ENCODE results near the gene MBD1.
"Not testable (repeated sequence)": the region's sequence is repeated elsewhere in the genome, so short reads cannot be mapped to it uniquely, and the experiment has no call there.

Gene MBD1

DNA sequence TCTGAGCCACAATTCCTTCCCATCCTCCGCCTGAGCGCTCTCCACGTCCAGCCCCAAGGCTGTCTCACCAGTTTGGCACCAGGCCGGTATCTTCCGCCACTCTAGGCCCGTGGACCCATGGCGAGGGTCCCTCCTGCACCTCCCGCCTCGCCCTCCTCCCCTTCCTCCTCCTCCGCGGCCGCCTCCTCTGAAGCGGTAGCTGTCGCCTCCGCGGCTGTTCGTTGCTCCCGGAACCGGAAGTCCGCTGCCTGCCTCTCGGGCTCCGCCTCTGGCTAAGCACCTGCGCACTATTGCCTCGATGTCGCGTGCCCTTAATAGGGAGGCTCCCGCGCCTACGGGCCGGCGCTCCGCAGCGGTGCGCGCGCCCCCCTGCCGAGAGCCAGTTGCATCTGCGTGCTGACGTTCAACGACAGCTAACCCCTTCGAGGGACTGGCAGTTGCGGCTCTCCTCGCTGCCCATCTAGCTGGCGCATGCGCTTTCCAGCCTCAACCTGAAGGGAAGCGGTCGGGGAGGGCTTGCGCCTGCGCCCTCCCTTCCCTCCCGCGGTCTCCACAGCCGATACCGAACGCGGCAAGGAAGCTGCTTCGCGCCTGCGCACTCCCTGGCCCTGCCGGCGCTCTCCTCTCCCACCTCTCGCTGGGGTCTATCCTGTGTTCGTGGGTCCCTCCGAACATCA lies at the start of gene MBD1:
Gene MBD1 (minus strand): TSS at position 229 of the 677 bp plus-strand sequence. CDS start 1,531 bp downstream, outside the sequence.
- DNase-seq: peak; percentile 93

- no peak for DNase-seq
Measured at GRCh38 chr18:50330176-50330575, 48.9 kb upstream of the MBD1 start.

DNA sequence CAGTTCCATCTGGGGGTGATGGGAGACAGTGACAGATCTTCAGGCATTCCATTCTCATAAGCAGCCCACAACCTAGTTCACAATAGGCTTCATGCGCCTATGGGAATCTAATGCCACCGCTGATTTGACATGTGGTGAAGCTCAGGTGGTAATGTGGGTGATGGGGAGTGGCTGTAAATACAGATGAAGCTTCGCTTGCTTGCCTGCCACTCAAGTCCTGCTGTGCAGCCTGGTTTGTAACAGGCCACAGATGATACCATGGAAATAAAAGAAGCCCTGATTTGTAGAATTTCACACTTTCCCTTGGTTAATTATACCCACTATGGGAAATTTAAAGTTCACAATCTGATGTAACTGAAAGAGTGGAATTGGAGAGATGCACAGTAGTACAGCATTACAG lies 46.7 kb upstream of the MBD1 start:
- DNase-seq: no peak

DNA sequence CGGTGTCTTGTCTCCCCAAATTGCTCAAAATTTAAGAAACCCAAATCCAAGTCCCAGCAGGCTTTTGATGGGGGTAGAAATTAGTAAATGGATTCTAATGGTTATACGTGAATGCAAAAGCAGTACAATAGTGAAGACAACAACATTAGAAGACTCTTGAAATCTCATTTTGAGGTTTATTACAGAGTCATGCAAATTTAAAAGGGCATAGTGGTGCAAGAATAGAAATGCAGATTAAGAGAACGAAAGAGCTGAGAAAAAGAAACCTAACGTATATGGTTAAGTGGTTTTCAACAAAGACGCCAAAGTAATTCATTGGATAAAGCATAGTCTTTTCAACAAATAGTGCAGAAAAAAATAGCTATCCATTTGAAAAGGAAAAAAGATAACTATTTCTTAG lies 39.4 kb upstream of the MBD1 start:
- no peak for DNase-seq

DNA sequence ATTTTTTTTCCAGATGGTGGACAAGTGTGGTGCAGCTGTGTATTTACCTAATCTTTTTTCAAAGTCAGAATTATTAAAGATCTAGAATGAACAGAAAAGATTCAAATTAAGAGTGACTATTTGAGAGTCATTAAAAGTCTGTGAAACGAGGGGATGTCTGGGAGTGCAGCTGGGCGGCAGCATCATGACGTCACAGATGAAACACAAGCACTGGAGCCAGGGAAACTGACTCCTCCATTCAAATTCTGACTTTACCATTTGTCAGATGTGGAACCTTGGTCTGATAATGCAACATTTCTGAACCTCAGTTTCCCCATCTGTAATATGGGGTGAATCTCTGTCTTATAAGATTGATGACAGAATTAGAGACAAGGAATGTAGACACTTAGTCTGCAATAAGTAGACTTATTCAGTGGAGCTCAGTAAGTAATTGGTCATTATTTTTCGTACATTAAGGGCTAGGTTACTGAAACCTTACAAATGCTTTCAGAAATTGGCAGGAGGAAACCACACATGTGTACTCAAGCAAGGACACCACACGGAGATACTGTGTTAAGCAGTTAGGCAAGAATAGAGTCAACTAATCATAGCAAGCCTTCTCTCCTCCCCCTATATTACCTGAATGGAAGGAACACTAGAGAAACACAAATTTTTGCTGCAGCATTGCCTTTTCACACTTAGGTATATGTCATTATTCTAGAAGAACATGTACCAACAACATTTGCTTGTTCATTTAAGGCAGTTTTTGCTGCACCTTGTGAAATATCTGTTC lies 34.0 kb upstream of the MBD1 start:
- DNase-seq: no peak

DNA sequence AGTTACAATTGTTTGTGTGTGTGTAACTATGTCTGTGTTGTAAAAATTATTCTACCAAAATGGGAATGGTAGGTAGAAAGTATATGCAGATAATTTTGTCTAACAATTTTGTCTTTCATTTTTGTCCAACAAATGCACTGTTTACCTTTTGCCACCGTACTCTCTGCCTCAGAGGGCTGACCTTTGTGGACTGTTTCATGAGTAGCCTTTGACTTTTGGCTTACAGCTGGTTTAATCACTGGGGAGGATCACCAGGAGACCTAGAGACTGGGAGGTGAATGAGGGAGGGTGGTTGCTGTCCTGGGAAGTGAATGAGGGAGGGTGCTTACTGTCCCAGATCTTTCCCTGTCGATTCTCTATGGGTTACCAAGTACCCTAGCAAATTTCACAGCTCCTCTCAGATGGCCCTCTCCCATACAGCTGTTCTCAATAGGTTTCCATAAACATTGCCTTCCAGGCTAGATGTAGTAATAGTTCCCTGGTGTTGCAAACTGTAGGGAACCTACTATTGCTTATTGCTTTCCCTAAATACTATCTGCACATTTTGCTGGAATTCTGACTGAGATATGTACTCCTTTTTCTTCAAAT lies 32.6 kb upstream of the MBD1 start:
- DNase-seq: no peak

DNA sequence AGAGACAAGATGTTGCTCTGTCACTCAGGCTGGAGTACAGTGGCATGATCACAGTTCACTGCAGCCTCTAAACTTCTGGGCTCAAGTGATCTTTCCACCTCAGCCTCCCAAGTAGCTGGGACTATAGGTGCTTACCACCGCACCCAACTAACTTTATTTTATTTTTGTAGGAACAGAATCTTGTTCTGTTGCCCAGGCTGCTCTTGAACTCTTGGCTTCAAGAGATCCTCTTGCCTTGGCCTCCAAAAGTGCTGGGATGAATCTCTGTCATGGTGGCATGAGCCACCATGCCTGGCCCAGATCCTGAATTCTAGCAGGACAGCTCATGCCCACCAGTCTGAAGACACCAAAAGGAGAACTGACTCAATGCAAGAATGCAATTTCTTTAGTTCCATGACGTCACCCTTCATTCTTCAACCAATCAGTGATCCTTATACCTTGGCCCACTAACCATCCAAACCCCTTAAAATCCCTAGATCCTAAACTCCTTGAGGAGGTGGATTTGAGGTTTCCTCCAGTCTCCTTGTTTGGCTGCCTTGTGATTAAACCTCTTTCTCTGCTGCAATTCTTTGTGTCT lies 31.8 kb upstream of the MBD1 start:
- no peak for DNase-seq

- DNase-seq: no peak
Measured at GRCh38 chr18:50312296-50313030, 31.1 kb upstream of the MBD1 start.

GRCh38 chr18:50311650-50312049 lies 30.3 kb upstream of the MBD1 start:
- no peak for DNase-seq

- DNase-seq: no peak
Measured at GRCh38 chr18:50310080-50310479, 28.8 kb upstream of the MBD1 start.

DNA sequence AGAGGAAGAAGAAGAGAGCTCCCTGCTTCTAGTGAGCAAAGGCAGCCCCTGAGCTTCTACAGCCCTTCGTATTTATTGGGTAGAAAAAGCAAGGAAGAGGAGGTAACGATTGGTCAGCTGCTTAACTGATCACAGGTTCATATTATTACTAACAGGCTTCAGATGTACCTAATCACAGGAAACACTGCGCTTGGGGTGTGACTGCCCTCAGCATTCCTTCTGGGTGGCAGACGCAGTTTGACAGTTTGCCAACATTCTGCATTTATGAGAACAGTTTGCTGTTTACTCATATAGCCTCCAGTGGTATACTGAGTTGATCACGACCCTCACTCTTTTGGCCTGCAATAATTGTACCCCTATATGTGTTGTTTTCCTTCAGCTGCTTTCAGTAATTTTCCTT lies 27.5 kb upstream of the MBD1 start:
- DNase-seq: not testable (repeated sequence)

DNA sequence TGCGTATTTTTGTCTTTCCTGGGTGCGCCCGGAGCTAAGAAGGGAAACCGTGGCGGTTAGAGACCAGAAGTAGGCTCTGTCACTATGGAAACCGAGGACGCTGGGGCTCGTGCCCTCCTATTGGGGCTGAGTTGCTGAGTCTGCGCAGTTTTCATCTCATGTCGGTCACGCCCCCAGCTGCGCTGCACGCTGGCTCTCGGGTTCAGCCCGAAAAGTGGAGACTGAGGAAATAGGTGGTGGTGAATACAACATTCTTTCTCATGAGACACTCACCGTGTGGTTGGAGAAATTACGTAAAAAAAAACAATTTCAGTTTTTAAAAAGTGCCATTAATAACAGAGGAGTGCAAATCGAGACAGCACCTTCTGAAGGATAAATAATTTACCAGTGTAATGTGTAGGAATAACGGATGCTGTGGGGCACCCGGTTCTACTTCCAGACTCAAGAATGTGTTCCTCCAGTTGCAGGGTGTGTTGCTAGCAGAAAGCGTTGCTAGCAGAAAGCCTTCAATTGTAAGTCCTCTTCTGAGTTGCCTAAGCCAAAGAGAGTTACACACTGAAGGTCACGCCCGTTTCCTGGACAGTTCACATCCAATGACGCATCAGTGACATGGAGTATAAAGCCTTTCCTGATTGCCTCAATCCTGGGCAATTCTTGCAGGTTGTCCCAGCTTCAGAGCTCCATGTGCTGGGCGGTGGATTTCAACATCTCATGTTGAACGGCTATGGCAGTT lies 26.6 kb upstream of the MBD1 start:
- peak; percentile 86 for DNase-seq

DNA sequence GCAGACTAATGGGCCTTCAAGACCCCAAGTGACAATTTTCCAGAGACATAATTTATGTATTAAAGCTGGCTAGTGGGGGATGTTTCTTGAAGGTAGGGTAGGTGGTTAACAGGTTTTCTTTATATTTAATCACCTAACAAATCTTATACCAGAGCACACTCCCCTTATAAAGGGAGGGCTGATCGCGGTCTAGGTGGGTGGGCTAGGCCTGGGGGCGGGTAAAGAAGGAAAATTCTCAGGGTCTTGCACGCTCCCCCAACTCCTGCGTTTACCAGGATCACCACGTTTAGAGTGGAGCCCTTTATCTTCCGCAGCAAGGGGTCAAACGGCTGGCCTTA lies 26.0 kb upstream of the MBD1 start:
- DNase-seq: no peak

- DNase-seq: no peak
Measured at GRCh38 chr18:50306944-50307343, 25.6 kb upstream of the MBD1 start.

DNA sequence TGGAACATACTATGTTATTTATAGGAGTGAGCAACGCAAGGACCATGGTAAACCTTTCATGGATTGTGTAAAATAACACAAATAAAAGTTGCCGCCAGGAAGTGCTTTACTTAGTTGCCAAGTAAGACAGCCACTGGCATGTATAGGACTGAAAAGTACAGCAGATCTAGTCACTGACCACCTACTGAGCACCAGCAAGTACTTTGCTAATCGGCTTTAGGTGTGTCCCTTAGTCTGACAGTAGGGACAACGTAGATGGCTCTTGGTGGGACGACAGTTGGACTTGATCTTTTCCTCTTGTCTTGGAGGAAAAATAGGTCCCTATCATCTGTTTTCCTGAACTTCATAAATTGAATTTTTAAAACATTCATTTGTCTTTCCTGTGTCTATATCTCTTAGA lies 19.8 kb upstream of the MBD1 start:
- no peak for DNase-seq

DNA sequence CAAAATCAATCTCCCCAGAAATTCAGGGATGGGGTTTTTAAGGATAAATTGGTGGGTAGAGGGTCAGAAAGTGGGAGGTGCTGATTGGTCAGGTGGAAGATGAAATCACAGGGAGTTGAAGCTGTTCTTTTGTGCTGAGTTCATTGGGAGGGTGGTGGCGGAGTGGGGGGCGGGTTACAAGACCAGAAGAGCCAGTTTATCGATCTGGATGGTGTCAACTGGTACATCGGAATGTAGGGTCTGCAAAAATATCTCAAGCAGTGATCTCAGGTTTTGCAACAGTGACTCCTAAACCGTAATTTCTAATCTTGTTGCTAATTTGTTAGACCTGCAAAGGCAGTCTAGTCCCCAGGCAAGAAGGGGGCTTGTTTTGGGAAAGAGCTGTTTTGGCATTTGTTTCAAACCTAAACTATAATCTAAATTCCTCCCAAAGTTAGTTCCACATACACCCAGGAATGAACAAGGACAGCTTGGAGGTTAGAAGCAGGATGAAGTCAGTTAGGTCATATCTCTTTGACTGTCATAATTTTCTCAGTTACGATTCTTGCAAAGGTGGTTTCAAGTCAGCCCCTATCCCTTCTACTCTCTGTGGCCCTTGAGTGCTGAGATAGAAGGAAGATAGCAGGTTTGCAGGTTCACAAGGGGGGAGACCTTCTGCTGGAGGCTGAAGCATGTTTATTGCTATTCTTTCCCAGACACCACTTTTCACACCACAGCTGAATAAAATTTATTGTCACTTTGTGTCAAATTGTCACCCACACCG lies 18.5 kb upstream of the MBD1 start:
- no peak for DNase-seq

DNA sequence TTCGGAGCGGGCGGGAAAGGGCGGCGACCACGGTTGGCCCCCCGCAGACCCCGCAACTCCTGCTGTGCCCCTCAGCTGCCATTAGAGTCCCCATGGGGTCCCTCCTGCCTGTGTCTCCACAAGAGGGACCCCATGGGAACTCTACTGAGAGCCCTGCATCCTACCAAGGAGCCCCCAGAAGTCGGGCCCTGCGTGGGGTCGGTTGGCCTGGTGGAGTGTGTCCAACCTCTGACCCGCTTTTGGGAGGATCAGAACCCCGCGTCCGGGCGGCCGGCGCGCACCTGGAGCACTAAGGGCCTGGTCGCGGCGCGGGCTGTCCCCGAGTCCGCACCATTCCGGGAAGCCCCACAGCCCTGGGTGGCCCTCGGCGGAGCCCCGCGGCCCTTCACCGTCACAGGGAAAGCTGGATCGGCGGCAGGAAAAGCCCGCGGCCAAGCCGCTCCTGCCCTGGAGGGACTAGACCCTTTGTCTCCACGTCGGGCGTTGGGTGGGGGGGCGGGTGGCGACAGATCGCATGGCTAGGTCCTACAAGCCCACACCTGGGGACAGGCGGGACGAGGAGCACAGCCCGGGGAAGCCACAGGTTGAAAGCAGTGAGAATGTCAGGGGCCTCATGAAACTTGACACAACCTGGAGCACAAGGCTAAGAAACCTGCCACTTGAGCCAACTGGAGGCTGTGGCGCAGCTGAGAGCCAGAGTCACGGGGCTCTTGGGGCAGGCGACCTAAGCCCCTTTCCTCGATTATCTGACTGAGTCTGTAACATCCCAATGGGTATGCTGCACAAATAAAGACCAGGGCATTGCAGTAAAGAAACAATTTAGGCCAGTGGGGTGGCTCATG lies 17.3 kb upstream of the MBD1 start:
- no peak for DNase-seq

DNA sequence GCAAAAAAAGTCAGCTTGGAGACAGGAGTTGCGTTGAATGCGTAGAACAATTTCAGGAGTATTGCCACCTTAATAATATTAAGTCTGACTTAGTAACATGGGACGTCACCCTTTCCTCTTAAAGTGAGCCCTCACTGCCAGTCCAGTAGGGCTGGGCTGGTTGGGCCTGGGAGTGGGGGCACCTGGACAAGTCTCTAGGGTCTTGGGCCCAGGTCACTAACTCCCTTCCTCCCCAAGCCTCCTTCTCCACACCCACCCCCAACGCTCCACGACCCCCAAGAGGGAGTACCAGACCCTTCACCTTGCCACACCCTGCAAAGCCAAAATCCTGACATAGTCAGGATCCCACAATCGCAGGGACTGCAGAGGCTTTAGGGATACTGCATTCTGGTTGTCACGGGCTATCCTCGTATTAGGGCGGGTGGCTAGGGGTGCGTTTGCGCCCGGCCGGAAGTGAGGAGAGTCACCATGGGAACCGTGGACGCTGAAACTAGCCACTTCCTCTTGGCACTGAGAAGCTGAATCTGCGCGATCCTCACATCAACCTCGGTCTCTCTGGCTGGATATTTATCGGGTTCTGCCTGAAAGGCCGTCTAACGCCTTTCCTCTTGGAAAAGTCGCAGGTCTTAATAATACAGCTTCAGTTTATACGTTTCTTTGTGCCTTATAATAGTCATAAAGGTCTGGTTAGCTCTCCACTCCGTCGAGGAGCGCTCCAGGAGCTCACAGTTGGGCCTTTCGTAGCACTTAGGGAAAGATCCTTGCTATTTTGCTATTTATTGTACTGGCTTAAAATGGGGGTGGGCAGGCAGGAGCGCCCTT lies 16.5 kb upstream of the MBD1 start:
- peak; percentile 57 for DNase-seq

- DNase-seq: no peak
Measured at GRCh38 chr18:50293039-50293438, 11.7 kb upstream of the MBD1 start.

DNA sequence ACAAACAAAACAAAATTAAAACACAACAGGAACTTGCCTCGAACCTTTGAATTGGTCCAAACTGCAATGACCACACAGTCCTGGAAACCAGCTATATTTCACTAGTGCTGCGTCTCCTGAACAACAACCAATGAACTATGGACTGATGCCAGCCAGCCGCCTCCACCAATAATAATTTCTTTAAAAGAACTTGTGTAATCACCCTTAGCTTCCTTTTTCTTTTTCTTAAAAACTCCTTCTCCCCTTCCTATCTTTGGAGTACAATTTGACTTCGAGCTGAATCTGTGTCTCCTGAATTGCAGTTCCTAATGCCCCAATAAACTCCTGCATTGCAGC lies 7.8 kb upstream of the MBD1 start:
- DNase-seq: no peak
